Activated CD4-positive, alpha-beta T cell treated with anti-CD3 and anti-CD28 coated beads, Interleukin-2, amount 50 U/mL, for 1 hour (primary cell): Measurements from ENCODE around the gene RGL4.
"Not testable (repeated sequence)": the region's sequence is repeated elsewhere in the genome, so short reads cannot be mapped to it uniquely, and the experiment has no call there.

ENCODE experiments used
- DNase-seq: peaks from one replicate; pipeline ENCODE4 v3.0.0-alpha.2; 2020

RGL4 gene

GRCh38 chr22:23700706-23701105, 9.9 kb downstream of the RGL4 start:
- DNase-seq: no peak

- DNase-seq: no peak
Observed at GRCh38 chr22:23704062-23704461, 13.2 kb downstream of the RGL4 start.

- no peak for DNase-seq
Observed at GRCh38 chr22:23704829-23705228, 14.0 kb downstream of the RGL4 start.

GRCh38 chr22:23705358-23705757, 14.5 kb downstream of the RGL4 start:
- DNase-seq: no peak

GRCh38 chr22:23708270-23708669, 17.5 kb downstream of the RGL4 start:
- DNase-seq: no peak

- no peak for DNase-seq
Observed at GRCh38 chr22:23709107-23709506, 18.3 kb downstream of the RGL4 start.

GRCh38 chr22:23712256-23712655, 21.4 kb downstream of the RGL4 start:
- DNase-seq: no peak

- no peak for DNase-seq
Observed at GRCh38 chr22:23713696-23714595, 23.1 kb downstream of the RGL4 start.

GRCh38 chr22:23714596-23715578, 24.1 kb downstream of the RGL4 start:
- no peak for DNase-seq

- no peak for DNase-seq
Observed at GRCh38 chr22:23715806-23716375, 25.1 kb downstream of the RGL4 start.

- DNase-seq: peak; percentile 78
Observed at GRCh38 chr22:23716811-23717801, 26.3 kb downstream of the RGL4 start.

- DNase-seq: no peak
Observed at GRCh38 chr22:23718371-23719165, 27.8 kb downstream of the RGL4 start.

- no peak for DNase-seq
Observed at GRCh38 chr22:23720855-23721254, 30.0 kb downstream of the RGL4 start.

GRCh38 chr22:23722160-23722559, 31.3 kb downstream of the RGL4 start:
- DNase-seq: no peak

- no peak for DNase-seq
Observed at GRCh38 chr22:23722724-23723123, 31.9 kb downstream of the RGL4 start.

- not testable (repeated sequence) for DNase-seq
Observed at GRCh38 chr22:23728108-23728507, 37.3 kb downstream of the RGL4 start.

GRCh38 chr22:23737696-23738095, 46.9 kb downstream of the RGL4 start:
- no peak for DNase-seq

- DNase-seq: no peak
Observed at GRCh38 chr22:23742505-23743264, 51.9 kb downstream of the RGL4 start.

- no peak for DNase-seq
Observed at GRCh38 chr22:23743303-23743705, 52.5 kb downstream of the RGL4 start.

- no peak for DNase-seq
Observed at GRCh38 chr22:23744001-23744400, 53.2 kb downstream of the RGL4 start.
